ENCODE results near the gene NIM1K. TPM values are rescaled to one million over a fixed set of nuclear protein-coding genes. Genes with fewer than 3 reads are reported as not detected.

NIM1K gene
- total and polyA plus RNA-seq, 10 of the 15 experiments (the other 5 are each of a cell fraction or from before 2014, with no cell fraction given), result 0.27 to 1.7 (median 0.66) TPM

DNA sequence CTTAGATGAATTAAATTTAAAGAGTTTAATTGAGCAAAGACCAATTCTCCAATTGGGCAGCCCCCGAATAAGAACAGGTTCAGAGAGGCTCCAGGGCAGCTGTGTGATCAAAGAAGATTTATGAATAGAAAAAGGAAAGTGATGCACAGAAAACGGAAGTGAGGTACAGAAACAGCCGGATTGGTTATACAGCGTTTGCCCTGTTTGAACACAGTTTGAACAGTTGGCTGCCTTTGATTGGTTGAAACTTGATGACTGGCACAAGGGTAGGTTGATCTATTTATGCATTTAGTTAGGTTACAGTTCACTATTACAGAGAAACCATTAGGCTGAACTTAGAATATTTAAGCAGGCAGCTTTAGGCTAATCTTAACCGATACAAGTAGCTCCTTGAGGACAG, 29.5 kb downstream of the NIM1K start (continued):
- TF ChIP-seq BRCA1 (IDR thresholded peaks at IDR 0.05; ENCODE audit: low read depth, low read length), result no peak
- TF ChIP-seq, protein P1, sequence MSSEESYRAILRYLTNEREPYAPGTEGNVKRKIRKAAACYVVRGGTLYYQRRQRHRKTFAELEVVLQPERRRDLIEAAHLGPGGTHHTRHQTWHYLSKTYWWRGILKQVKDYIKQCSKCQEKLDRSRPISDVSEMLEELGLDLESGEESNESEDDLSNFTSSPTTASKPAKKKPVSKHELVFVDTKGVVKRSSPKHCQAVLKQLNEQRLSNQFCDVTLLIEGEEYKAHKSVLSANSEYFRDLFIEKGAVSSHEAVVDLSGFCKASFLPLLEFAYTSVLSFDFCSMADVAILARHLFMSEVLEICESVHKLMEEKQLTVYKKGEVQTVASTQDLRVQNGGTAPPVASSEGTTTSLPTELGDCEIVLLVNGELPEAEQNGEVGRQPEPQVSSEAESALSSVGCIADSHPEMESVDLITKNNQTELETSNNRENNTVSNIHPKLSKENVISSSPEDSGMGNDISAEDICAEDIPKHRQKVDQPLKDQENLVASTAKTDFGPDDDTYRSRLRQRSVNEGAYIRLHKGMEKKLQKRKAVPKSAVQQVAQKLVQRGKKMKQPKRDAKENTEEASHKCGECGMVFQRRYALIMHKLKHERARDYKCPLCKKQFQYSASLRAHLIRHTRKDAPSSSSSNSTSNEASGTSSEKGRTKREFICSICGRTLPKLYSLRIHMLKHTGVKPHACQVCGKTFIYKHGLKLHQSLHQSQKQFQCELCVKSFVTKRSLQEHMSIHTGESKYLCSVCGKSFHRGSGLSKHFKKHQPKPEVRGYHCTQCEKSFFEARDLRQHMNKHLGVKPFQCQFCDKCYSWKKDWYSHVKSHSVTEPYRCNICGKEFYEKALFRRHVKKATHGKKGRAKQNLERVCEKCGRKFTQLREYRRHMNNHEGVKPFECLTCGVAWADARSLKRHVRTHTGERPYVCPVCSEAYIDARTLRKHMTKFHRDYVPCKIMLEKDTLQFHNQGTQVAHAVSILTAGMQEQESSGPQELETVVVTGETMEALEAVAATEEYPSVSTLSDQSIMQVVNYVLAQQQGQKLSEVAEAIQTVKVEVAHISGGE (CRISPR knock-in tag; IDR thresholded peaks at IDR 0.05), result no peak

DNA sequence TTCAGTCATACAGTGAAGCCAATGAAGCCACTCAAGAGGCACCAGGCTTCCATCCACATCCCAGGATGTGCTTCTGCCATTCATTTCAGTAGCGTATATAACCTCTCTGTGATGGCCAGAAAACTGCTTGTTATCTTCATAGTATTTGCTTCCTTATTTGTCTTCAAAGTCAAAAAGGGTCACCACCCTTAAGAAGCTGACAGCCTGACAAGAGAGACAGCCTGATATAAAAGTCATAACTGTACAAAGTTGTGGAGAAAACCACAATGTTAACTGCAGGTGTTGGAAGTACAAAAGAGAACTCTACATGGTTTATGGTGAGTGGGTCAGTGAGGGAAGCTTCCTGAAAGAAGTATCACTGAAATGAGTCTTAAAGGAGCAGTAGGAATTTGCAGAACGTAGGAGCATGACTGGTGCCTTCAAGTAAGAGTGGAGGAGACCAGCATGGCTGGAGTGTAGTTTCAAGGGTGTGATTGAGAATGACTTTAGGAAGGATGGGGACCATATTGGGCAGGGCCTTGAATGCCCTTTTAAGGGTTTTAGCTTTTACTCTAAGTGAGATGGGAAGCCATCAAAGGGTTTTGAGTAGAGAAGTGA, 33.7 kb downstream of the NIM1K start:
- Histone ChIP-seq H3K4me1 (ENCODE audit: control insufficient read depth, insufficient read depth, low read length) (no peaks in the 10 kb centered on the region), H3K9ac (ENCODE audit: control insufficient read depth, insufficient read depth, low read length) (no peak overlapping the region), H3K36me3 (ENCODE audit: control insufficient read depth in 2 of 2, insufficient read depth in 2 of 2, low read length in 1 of 2) (no peaks in the 10 kb centered on the region), H4K20me1 (ENCODE audit: control insufficient read depth, insufficient read depth) (no peaks in the 10 kb centered on the region), H2AFZ (ENCODE audit: control insufficient read depth, low read depth, low read length) (no peak overlapping the region), H3K4me3 (no peak overlapping the region), H3K27ac (ENCODE audit: control insufficient read depth, insufficient read depth) (no peak overlapping the region), H3K4me2 (ENCODE audit: control insufficient read depth, insufficient read depth) (no peak overlapping the region), H3K27me3 (replicated peaks in 1 of 2; ENCODE audit: control insufficient read depth in 2 of 2, insufficient read depth in 2 of 2, low read length in 1 of 2) (no peaks in the 10 kb centered on the region), H3K79me2 (ENCODE audit: control insufficient read depth, insufficient read depth, low read length) (no peaks in the 10 kb centered on the region), H3K9me3 (replicated peaks; ENCODE audit: control insufficient read depth, insufficient read depth, low read length) (no peaks in the 10 kb centered on the region)
- DNase-seq (ENCODE audit: low read depth, low spot score), result no peak
- RAD21 ChIA-PET (ENCODE audit: unreplicated experiment), result interaction anchor here (1.5 to 1.9 kb wide), 2 partner anchors 164 to 258 kb away, joined by 5 to 8 read pairs; partner anchors contain the start of gene TMEM267
- intact Hi-C loops (cut with micrococcal nuclease; ENCODE audit: unreplicated experiment), result no loop called here
- peak; percentile 56 for ATAC-seq
- CTCF ChIA-PET, result interaction anchor here (0.6 to 6.0 kb wide), 8 partner anchors 11 to 258 kb away, joined by 3 to 52 read pairs (median 3); partner anchors contain the start of gene TMEM267
- 16% methylated on average over 2 of the region's 2 CpGs for WGBS (ENCODE audit: insufficient coverage, insufficient replicate concordance, low lambda C conversion rate, missing lambda C conversion rate)
- SMC1A ChIA-PET (ENCODE audit: uncharacterized antibody, unreplicated experiment), result interaction anchor here (1.3 to 4.5 kb wide), 3 partner anchors 7 to 164 kb away, joined by 4 to 32 read pairs (median 7); no protein-coding TSS in a partner anchor
- POLR2A ChIA-PET, result interaction anchor here (0.6 kb wide), 2 partner anchors 26 to 1388 kb away, joined by 3 to 5 read pairs; no protein-coding TSS in a partner anchor
- in situ Hi-C loops (cut with MboI), result loop anchor here (5.0 kb wide), 1 partner anchor 162 kb away; no protein-coding TSS in a partner anchor
- BruUV-seq (replicated peaks), result no TSS peak
- peak in 1 of 2 experiments; percentile 63; a peak in 1 of 4 replicates for TF ChIP-seq SRF (IDR thresholded peaks at IDR 0.05; ENCODE audit: low read depth in 2 of 2, low read length in 2 of 2)
- TF ChIP-seq, protein P2, sequence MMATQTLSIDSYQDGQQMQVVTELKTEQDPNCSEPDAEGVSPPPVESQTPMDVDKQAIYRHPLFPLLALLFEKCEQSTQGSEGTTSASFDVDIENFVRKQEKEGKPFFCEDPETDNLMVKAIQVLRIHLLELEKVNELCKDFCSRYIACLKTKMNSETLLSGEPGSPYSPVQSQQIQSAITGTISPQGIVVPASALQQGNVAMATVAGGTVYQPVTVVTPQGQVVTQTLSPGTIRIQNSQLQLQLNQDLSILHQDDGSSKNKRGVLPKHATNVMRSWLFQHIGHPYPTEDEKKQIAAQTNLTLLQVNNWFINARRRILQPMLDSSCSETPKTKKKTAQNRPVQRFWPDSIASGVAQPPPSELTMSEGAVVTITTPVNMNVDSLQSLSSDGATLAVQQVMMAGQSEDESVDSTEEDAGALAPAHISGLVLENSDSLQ (IDR thresholded peaks at IDR 0.05), result 0 out of 2 replicates have a peak, but pooled peaks have one; percentile 16
- TF ChIP-seq RUNX3 (IDR thresholded peaks at IDR 0.05; ENCODE audit: low read length), result peak; percentile 85
- TF ChIP-seq EED (IDR thresholded peaks at IDR 0.05; ENCODE audit: low read depth), result peak; percentile 32; the same call in 1 of the 2 replicates
- TF ChIP-seq, protein P3, sequence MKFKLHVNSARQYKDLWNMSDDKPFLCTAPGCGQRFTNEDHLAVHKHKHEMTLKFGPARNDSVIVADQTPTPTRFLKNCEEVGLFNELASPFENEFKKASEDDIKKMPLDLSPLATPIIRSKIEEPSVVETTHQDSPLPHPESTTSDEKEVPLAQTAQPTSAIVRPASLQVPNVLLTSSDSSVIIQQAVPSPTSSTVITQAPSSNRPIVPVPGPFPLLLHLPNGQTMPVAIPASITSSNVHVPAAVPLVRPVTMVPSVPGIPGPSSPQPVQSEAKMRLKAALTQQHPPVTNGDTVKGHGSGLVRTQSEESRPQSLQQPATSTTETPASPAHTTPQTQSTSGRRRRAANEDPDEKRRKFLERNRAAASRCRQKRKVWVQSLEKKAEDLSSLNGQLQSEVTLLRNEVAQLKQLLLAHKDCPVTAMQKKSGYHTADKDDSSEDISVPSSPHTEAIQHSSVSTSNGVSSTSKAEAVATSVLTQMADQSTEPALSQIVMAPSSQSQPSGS (IDR thresholded peaks at IDR 0.05; ENCODE audit: low read length), result peak; percentile 56; the same call in 1 of the 2 replicates
- 0 out of 2 replicates have a peak, but pooled peaks have one; percentile 42 for TF ChIP-seq NFIC (IDR thresholded peaks at IDR 0.05; ENCODE audit: low read depth, low read length)
- TF ChIP-seq, protein P4, sequence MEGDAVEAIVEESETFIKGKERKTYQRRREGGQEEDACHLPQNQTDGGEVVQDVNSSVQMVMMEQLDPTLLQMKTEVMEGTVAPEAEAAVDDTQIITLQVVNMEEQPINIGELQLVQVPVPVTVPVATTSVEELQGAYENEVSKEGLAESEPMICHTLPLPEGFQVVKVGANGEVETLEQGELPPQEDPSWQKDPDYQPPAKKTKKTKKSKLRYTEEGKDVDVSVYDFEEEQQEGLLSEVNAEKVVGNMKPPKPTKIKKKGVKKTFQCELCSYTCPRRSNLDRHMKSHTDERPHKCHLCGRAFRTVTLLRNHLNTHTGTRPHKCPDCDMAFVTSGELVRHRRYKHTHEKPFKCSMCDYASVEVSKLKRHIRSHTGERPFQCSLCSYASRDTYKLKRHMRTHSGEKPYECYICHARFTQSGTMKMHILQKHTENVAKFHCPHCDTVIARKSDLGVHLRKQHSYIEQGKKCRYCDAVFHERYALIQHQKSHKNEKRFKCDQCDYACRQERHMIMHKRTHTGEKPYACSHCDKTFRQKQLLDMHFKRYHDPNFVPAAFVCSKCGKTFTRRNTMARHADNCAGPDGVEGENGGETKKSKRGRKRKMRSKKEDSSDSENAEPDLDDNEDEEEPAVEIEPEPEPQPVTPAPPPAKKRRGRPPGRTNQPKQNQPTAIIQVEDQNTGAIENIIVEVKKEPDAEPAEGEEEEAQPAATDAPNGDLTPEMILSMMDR (IDR thresholded peaks at IDR 0.05 in 2 of 3, conservative IDR thresholded peaks at IDR 0.05 in 1 of 3; ENCODE audit: control insufficient read depth in 2 of 3, extremely low read depth in 1 of 3, insufficient read depth in 1 of 3, low read depth in 3 of 3, low read length in 3 of 3), result no peak
- no peak for TF ChIP-seq CHD1 (IDR thresholded peaks at IDR 0.05; ENCODE audit: low read depth, low read length)
- FAIRE-seq, result peak; percentile 59
